Fibroblast of mammary gland (primary cell): ENCODE measurements around the gene SORBS1.

ENCODE experiments used
- DNase-seq: peaks from one replicate; pipeline ENCODE4 v3.0.0-alpha.2; 2010; ENCODE audit warnings: low read depth
- H3K4me3 ChIP-seq: 2 replicates; pipeline ENCODE4 v1.5.1; 2011; ENCODE audit warnings: low read depth, mild to moderate bottlenecking, low read length, moderate library complexity; ENCODE audit not compliant: control insufficient read depth
- CTCF ChIP-seq: conservative IDR thresholded peaks from 2 replicates; pipeline ENCODE4 v1.5.1; 2011; ENCODE audit warnings: low read depth, low read length, inconsistent platforms; ENCODE audit not compliant: control insufficient read depth, insufficient read depth

The SORBS1 gene

GRCh38 chr10:95331596-95332130, 229.5 kb downstream of the SORBS1 start:
- no peak for TF ChIP-seq CTCF
- DNase-seq = no peak
- no peak overlapping the region for H3K4me3 ChIP-seq

- DNase-seq = no peak
- no peak overlapping the region for H3K4me3 ChIP-seq
- TF ChIP-seq CTCF = no peak
Observed at GRCh38 chr10:95330966-95331453, 230.2 kb downstream of the SORBS1 start.

DNA sequence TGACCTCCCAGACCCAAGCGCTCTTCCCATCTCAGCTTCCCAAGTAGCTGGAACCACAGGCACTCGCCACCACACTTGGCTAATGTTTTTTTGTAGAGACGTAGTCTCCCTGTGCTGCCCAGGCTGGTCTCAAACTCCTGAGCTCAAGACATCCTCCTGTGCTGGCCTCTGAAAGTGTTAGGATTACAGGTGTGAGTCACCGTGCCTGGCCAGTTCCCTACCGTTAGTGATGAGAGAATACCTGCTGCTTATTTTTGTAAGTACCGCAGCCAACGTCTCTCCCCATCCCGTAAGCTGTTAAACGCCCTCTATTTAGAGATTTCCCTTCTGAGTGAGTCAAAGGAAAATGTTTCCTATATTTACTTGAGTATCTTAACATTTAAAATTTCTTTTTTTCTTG, 231.9 kb downstream of the SORBS1 start:
- no peak overlapping the region for H3K4me3 ChIP-seq
- no peak for DNase-seq
- TF ChIP-seq CTCF = no peak

- DNase-seq = no peak
- no peak for TF ChIP-seq CTCF
- no peak overlapping the region for H3K4me3 ChIP-seq
Observed at GRCh38 chr10:95328013-95328412, 233.2 kb downstream of the SORBS1 start.

DNA sequence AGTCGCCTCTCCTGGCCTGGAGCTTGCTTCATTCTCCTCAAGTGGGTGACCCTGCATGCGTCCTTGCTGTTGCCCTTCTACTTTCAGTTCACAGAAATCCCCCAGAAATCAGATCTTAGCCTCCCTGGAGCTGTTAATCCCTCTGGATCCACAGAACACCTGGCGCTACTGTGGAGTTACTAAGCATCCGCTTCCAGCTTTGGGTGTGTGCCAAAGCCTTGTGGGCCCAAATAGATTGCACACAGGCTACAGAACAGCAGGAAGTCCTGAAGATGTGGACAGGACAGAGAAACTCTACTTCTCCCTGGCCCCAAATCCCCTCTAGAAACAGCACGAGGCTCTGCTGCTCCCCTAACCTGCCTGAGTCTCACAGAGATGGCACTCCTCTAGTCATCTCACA, 233.8 kb downstream of the SORBS1 start:
- TF ChIP-seq CTCF = no peak
- peak; percentile 63 for DNase-seq
- H3K4me3 ChIP-seq = no peak overlapping the region

GRCh38 chr10:95326396-95326795, 234.8 kb downstream of the SORBS1 start:
- DNase-seq = no peak
- H3K4me3 ChIP-seq = no peak overlapping the region
- no peak for TF ChIP-seq CTCF

DNA sequence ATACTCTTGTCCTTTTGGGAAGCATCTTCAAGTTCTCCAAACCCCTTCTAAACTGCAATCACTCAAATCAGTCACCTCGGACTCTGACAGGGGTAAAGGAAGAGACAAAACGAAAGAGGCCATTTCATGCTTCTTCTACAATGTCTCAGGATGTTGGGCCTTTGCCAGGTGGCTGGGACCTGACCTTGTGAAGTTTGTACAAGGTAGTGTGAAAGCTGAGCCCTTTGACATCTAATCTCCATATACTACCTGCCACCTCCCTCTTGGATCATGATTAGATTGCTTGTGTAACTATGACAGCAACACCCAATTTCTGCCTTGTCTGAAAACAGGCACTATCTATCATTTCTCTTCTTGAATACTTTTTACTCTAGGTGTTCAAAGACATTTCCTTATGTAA, 235.3 kb downstream of the SORBS1 start:
- no peak overlapping the region for H3K4me3 ChIP-seq
- no peak for DNase-seq
- TF ChIP-seq CTCF = no peak
